ENCODE data around the gene ZC3H10.

Gene ZC3H10

GRCh38 chr12:56120158-56120846 is 2.2 kb downstream of the ZC3H10 start:
- no peak for DNase-seq (ENCODE audit: low read depth, low spot score)
- ChIA-PET CTCF (interaction anchor here (0.6 to 12.9 kb wide), 36 partner anchors 7 to 344 kb away, joined by 3 to 311 read pairs (median 6); partner anchors contain the start of genes ANKRD52, ESYT1, MYL6 and PA2G4), POLR2A (interaction anchor here (0.7 to 1.0 kb wide), 3 partner anchors 8 to 38 kb away, joined by 3 read pairs; partner anchors contain the start of genes ESYT1, MYL6 and PA2G4)
- no peak for TF ChIP-seq CTCF (IDR thresholded peaks at IDR 0.05; ENCODE audit: insufficient read depth, low read length, missing control alignments)
- no peak overlapping the region for H3K4me3 ChIP-seq (ENCODE audit: low read depth, low read length)

- ChIA-PET POLR2A (no interaction called here), CTCF (interaction anchor here (0.7 to 12.9 kb wide), 4 partner anchors 60 to 100 kb away, joined by 3 to 311 read pairs (median 26); partner anchors contain the start of genes RNF41 and SMARCC2)
- DNase-seq (ENCODE audit: low read depth, low spot score) = no peak
- TF ChIP-seq CTCF (IDR thresholded peaks at IDR 0.05; ENCODE audit: insufficient read depth, low read length, missing control alignments) = no peak
- H3K4me3 ChIP-seq (ENCODE audit: low read depth, low read length) = no peak overlapping the region
Observed at GRCh38 chr12:56121204-56121870, 3.3 kb downstream of the ZC3H10 start.

GRCh38 chr12:56122637-56123036 is 4.6 kb downstream of the ZC3H10 start:
- CTCF ChIA-PET = interaction anchor here (0.9 to 12.9 kb wide), 3 partner anchors 16 to 100 kb away, joined by 3 to 311 read pairs (median 6); partner anchors contain the start of genes RNF41 and SMARCC2
- POLR2A ChIA-PET = interaction anchor here (0.5 kb wide), 1 partner anchor 40 kb away, joined by 5 read pairs; no protein-coding TSS in a partner anchor
- no peak for DNase-seq (ENCODE audit: low read depth, low spot score)
- H3K4me3 ChIP-seq (ENCODE audit: low read depth, low read length) = no peak overlapping the region
- no peak for TF ChIP-seq CTCF (IDR thresholded peaks at IDR 0.05; ENCODE audit: insufficient read depth, low read length, missing control alignments)

GRCh38 chr12:56124133-56124532 is 6.1 kb downstream of the ZC3H10 start:
- TF ChIP-seq CTCF (IDR thresholded peaks at IDR 0.05; ENCODE audit: insufficient read depth, low read length, missing control alignments) = no peak
- ChIA-PET CTCF (interaction anchor here (0.8 to 12.9 kb wide), 11 partner anchors 14 to 190 kb away, joined by 3 to 311 read pairs (median 4); partner anchors contain the start of genes PA2G4, RNF41 and SMARCC2), POLR2A (interaction anchor here (0.9 kb wide), 1 partner anchor 34 kb away, joined by 4 read pairs; the partner anchor contains the start of gene MYL6)
- no peak overlapping the region for H3K4me3 ChIP-seq (ENCODE audit: low read depth, low read length)
- no peak for DNase-seq (ENCODE audit: low read depth, low spot score)

- CTCF ChIA-PET = interaction anchor here (0.9 to 12.9 kb wide), 13 partner anchors 8 to 174 kb away, joined by 3 to 311 read pairs (median 5); partner anchors contain the start of genes MYL6, RNF41, RPL41 and SMARCC2
- POLR2A ChIA-PET = interaction anchor here (0.9 to 2.9 kb wide), 4 partner anchors 9 to 70 kb away, joined by 3 to 14 read pairs (median 7); partner anchors contain the start of genes SMARCC2 and ZC3H10
- no peak for TF ChIP-seq CTCF (IDR thresholded peaks at IDR 0.05; ENCODE audit: insufficient read depth, low read length, missing control alignments)
- peak overlapping the region; percentile 50; the same call in 1 of the 2 replicates for H3K4me3 ChIP-seq (ENCODE audit: low read depth, low read length)
- DNase-seq (ENCODE audit: low read depth, low spot score) = no peak
Observed at GRCh38 chr12:56126732-56127239, 8.7 kb downstream of the ZC3H10 start.
